ENCODE data around the gene FGFRL1. TPM values are rescaled to one million over a fixed set of nuclear protein-coding genes. Genes with fewer than 3 reads are reported as not detected.

Gene FGFRL1
- total RNA-seq, 1 experiment from 2014 or later = 26.1 TPM

- no CpG with 5 or more reads among the region's 37 CpGs for WGBS (ENCODE audit: extremely low coverage, insufficient read length, low lambda C conversion rate)
- H2AFZ ChIP-seq (ENCODE audit: low read length) = no peak overlapping the region
These were observed 23.6 kb upstream of the FGFRL1 start for GRCh38 chr4:987624-988513.

More at GRCh38 chr4:987624-988513, 23.6 kb upstream of the FGFRL1 start:
- no peak overlapping the region for H3K9ac ChIP-seq (ENCODE audit: extremely low read depth, insufficient read length, low read length)
- H3K9me3 ChIP-seq (ENCODE audit: control insufficient read depth, low read depth, low read length) = no peaks in the 10 kb centered on the region
- no peaks in the 10 kb centered on the region for H3K79me1 ChIP-seq (ENCODE audit: insufficient read depth, low read depth, low read length, poor library complexity, severe bottlenecking)
- H3K4me1 ChIP-seq (ENCODE audit: insufficient read depth, low read length) = peaks cover 3% of the 10 kb centered on the region; the same call in 1 of the 2 replicates
- no peak overlapping the region for H4K91ac ChIP-seq (ENCODE audit: insufficient read length, low read depth, low read length)
- H4K5ac ChIP-seq (ENCODE audit: insufficient read length, low read depth, low read length) = no peak overlapping the region
- no peak for DNase-seq
- peaks cover 3% of the 10 kb centered on the region for H3K23me2 ChIP-seq (ENCODE audit: insufficient read length, low read depth, low read length, poor library complexity, severe bottlenecking)
- 0 out of 5 replicates have a peak, but pooled peaks cover 0 to 4% of the 10 kb centered on the region in 2 experiments for H3K9me3 Mint-ChIP-seq
- H3K4me1 Mint-ChIP-seq = peaks cover 11 to 13% of the 10 kb centered on the region in 2 experiments
- H2AK5ac ChIP-seq (ENCODE audit: insufficient read length, low read length) = no peak overlapping the region
- no peak overlapping the region for H3K27ac Mint-ChIP-seq
- H2BK15ac ChIP-seq (ENCODE audit: low read depth, low read length) = no peak overlapping the region
- H3K36me3 Mint-ChIP-seq (ENCODE audit: insufficient read depth in 1 of 3, low read depth in 3 of 3) = no peaks in the 10 kb centered on the region
- no peak overlapping the region for H3K4ac ChIP-seq (ENCODE audit: low read depth, low read length)
- no peak for TF ChIP-seq CTCF (conservative IDR thresholded peaks at IDR 0.05)
- H4K8ac ChIP-seq (replicated peaks; ENCODE audit: insufficient read length, low read depth, low read length) = no peak overlapping the region
- H2BK120ac ChIP-seq (ENCODE audit: low read depth, low read length, poor library complexity, severe bottlenecking) = no peak overlapping the region
- no peak overlapping the region for H3K27ac ChIP-seq (ENCODE audit: insufficient read length, low read depth, low read length)
- no peak overlapping the region for H2BK5ac ChIP-seq (ENCODE audit: insufficient read length, low read length)
- peak overlapping the region; percentile 63 to 80 for H3K4me3 Mint-ChIP-seq
- no peaks in the 10 kb centered on the region for H4K20me1 ChIP-seq (ENCODE audit: control insufficient read depth, insufficient read depth, insufficient read length)
- H3K14ac ChIP-seq (ENCODE audit: insufficient read depth, low read length) = no peak overlapping the region
- no peak overlapping the region for H3K4me2 ChIP-seq (ENCODE audit: insufficient read depth, insufficient read length, low read length)
- H3K79me2 ChIP-seq (ENCODE audit: insufficient read depth, low read length) = no peaks in the 10 kb centered on the region
- no peak overlapping the region for H3K56ac ChIP-seq (ENCODE audit: insufficient read length, low read depth, low read length)
- H3K18ac ChIP-seq (ENCODE audit: insufficient read length, low read depth, low read length) = no peak overlapping the region
- H2BK20ac ChIP-seq (ENCODE audit: low read depth, low read length, poor library complexity, severe bottlenecking) = no peak overlapping the region
- no peak overlapping the region for H2BK12ac ChIP-seq (ENCODE audit: insufficient read length, low read depth, low read length)
- no peaks in the 10 kb centered on the region; the same call in 1 of the 2 replicates for H3K27me3 ChIP-seq (ENCODE audit: insufficient read depth, low read length)
- no peak overlapping the region for H3T11ph ChIP-seq (ENCODE audit: low read length)
- peaks cover 35% of the 10 kb centered on the region for H3K27me3 Mint-ChIP-seq (ENCODE audit: low read depth)
- no peak overlapping the region for H3K23ac ChIP-seq (ENCODE audit: insufficient read length, low read depth, low read length)

All from H9 (cell line).